ENCODE data around the gene NLRC3.

- TF ChIP-seq PRDM15 (CRISPR knock-in tag; IDR thresholded peaks at IDR 0.05), result no peak
- TF ChIP-seq ZNF263 (CRISPR knock-in tag; IDR thresholded peaks at IDR 0.05; ENCODE audit: low read depth), result no peak
- no peak for TF ChIP-seq CTCF (IDR thresholded peaks at IDR 0.05)
- TF ChIP-seq SP1 (CRISPR knock-in tag; conservative IDR thresholded peaks at IDR 0.05), result no peak
- no peak for TF ChIP-seq ARID4B (CRISPR knock-in tag; IDR thresholded peaks at IDR 0.05; ENCODE audit: borderline replicate concordance)
- no peak for TF ChIP-seq FOXP1 (CRISPR knock-in tag; IDR thresholded peaks at IDR 0.05; ENCODE audit: borderline replicate concordance)
- no peak for TF ChIP-seq MLX (CRISPR knock-in tag; IDR thresholded peaks at IDR 0.05)
- TF ChIP-seq ATF3 (CRISPR knock-in tag; conservative IDR thresholded peaks at IDR 0.05), result no peak
- TF ChIP-seq MAX (CRISPR knock-in tag; IDR thresholded peaks at IDR 0.05), result no peak
- TF ChIP-seq USF2 (CRISPR knock-in tag; IDR thresholded peaks at IDR 0.05), result no peak
- TF ChIP-seq GTF2I (CRISPR knock-in tag; conservative IDR thresholded peaks at IDR 0.05), result no peak
Measured at GRCh38 chr16:3596101-3596861, 19.1 kb upstream of the NLRC3 start.
